Liver (tissue), 9 donors: Measurements from ENCODE around the gene MLEC. TPM values are rescaled to one million over a fixed set of nuclear protein-coding genes. Genes with fewer than 3 reads are reported as not detected.

ENCODE experiments used
- DNase-seq: peaks from one replicate; pipeline ENCODE4 v3.0.0-alpha.2; 2017; ENCODE audit warnings: low spot score
- H3K27ac ChIP-seq, 2 donors: one replicate each; pipeline ENCODE4 v1.7.0; 2013; ENCODE audit warnings: inconsistent platforms in 2 of 2, low read length in 2 of 2, control low read depth in 1 of 2, low read depth in 1 of 2, mild to moderate bottlenecking in 1 of 2
- H3K27me3 ChIP-seq, 4 donors: one replicate each; pipeline versions ENCODE4 v1.6.1 to v1.7.0; 2013; ENCODE audit warnings: low read length in 3 of 4, inconsistent platforms in 1 of 4, mild to moderate bottlenecking in 1 of 4, moderate library complexity in 1 of 4; ENCODE audit not compliant: control insufficient read depth in 4 of 4, insufficient read depth in 4 of 4
- H3K36me3 ChIP-seq, 4 donors: one replicate each; pipeline versions ENCODE4 v1.6.1 to v1.7.0; 2013; ENCODE audit warnings: low read length in 3 of 4, mild to moderate bottlenecking in 3 of 4, low read depth in 1 of 4, moderate library complexity in 1 of 4; ENCODE audit not compliant: control insufficient read depth in 4 of 4, insufficient read depth in 3 of 4
- H3K4me1 ChIP-seq, 4 donors: one replicate each; pipeline versions ENCODE4 v1.6.1 to v1.7.0; 2013; ENCODE audit warnings: low read length in 3 of 4, mild to moderate bottlenecking in 3 of 4, moderate library complexity in 1 of 4; ENCODE audit not compliant: control insufficient read depth in 4 of 4, insufficient read depth in 4 of 4
- H3K4me3 ChIP-seq, 3 donors: one replicate each; pipeline versions ENCODE4 v1.6.1 to v1.7.0; 2013; ENCODE audit warnings: low read length in 3 of 3, control low read depth in 1 of 3, low read depth in 1 of 3, mild to moderate bottlenecking in 1 of 3
- H3K9ac ChIP-seq, 2 donors: one replicate each; pipeline ENCODE4 v1.7.0; 2013; ENCODE audit warnings: low read length in 2 of 2, mild to moderate bottlenecking in 2 of 2, moderate library complexity in 2 of 2, control low read depth in 1 of 2, low read depth in 1 of 2
- H3K9me3 ChIP-seq, 4 donors: one replicate each; pipeline versions ENCODE4 v1.6.1 to v1.7.0; 2013; ENCODE audit warnings: low read length in 3 of 4; ENCODE audit not compliant: control insufficient read depth in 4 of 4
- FOXA1 ChIP-seq: IDR thresholded peaks from 2 replicates; pipeline ENCODE4 v1.6.1; 2016; ENCODE audit warnings: antibody characterized with exemption
- FOXA2 ChIP-seq: IDR thresholded peaks from 2 replicates; pipeline ENCODE4 v1.6.1; 2016; ENCODE audit warnings: antibody characterized with exemption
- GABPA ChIP-seq, 2 donors: IDR thresholded peaks in 1 of 2; conservative IDR thresholded peaks in 1 of 2; 2 replicates each; pipeline ENCODE4 v1.6.1; 2016; ENCODE audit warnings: antibody characterized with exemption in 2 of 2, mild to moderate bottlenecking in 1 of 2, moderate library complexity in 1 of 2
- HNF4A ChIP-seq, 2 donors: conservative IDR thresholded peaks; 2 replicates each; pipeline ENCODE4 v1.6.1; 2016; ENCODE audit warnings: antibody characterized with exemption in 2 of 2, mild to moderate bottlenecking in 2 of 2
- HNF4G ChIP-seq: IDR thresholded peaks from 2 replicates; pipeline ENCODE4 v1.6.1; 2016; ENCODE audit warnings: antibody characterized with exemption
- JUND ChIP-seq, 2 donors: IDR thresholded peaks; 2 replicates each; pipeline ENCODE4 v1.6.1; 2016; ENCODE audit warnings: antibody characterized with exemption in 2 of 2
- RAD21 ChIP-seq, 2 donors: IDR thresholded peaks; 2 replicates each; pipeline ENCODE4 v1.6.1; 2016; ENCODE audit warnings: antibody characterized with exemption in 2 of 2, mild to moderate bottlenecking in 2 of 2
- RXRA ChIP-seq, 2 donors: IDR thresholded peaks; 2 replicates each; pipeline ENCODE4 v1.6.1; 2017 to 2018; ENCODE audit warnings: antibody characterized with exemption in 2 of 2, mild to moderate bottlenecking in 1 of 2
- TAF1 ChIP-seq: conservative IDR thresholded peaks from 2 replicates; pipeline ENCODE4 v1.6.1; 2016; ENCODE audit warnings: antibody characterized with exemption, mild to moderate bottlenecking
- YY1 ChIP-seq: IDR thresholded peaks from 2 replicates; pipeline ENCODE4 v1.6.1; 2016; ENCODE audit warnings: antibody characterized with exemption, mild to moderate bottlenecking
- WGBS: extraction: QIAGEN DNeasy Blood & Tissue Kit; methylation state at CpG from one replicate; pipeline ENCODE4 v1.1.7; 2013; 5-methylcytosine and 5-hydroxymethylcytosine counted together
- polyA plus RNA-seq, 2 donors: library from polyadenylated mRNA; stranded (reverse) in 1 of 2; unstranded in 1 of 2; fragments of 200-250 nt in 1 of 2; fragments of >200 nt in 1 of 2; fragmentation: Nextera tagmentation in 1 of 2; extraction: Ambion mirVana in 1 of 2; gene quantifications; one replicate each; pipeline versions ENCODE4 v1.2.1 to v1.2.3, GENCODE V29; 2013 to 2015
- total RNA-seq, 2 donors: library from RNA; depleted of rRNA; stranded (reverse); fragments of >200 nt; gene quantifications; one replicate each; pipeline ENCODE4 v1.2.3, GENCODE V29; 2014
- TF ChIP-seq, protein P1 (sequence below): IDR thresholded peaks from 2 replicates; pipeline ENCODE4 v1.6.1; 2016; ENCODE audit warnings: antibody characterized with exemption
- TF ChIP-seq, protein P2 (sequence below): IDR thresholded peaks from 2 replicates; pipeline ENCODE4 v1.6.1; 2016; ENCODE audit warnings: antibody characterized with exemption
- TF ChIP-seq, protein P3 (sequence below): IDR thresholded peaks from 2 replicates; pipeline ENCODE4 v1.6.1; 2016; ENCODE audit warnings: antibody characterized with exemption
- TF ChIP-seq, protein P4 (sequence below): IDR thresholded peaks from 2 replicates; pipeline ENCODE4 v1.6.1; 2016; ENCODE audit warnings: antibody characterized with exemption, mild to moderate bottlenecking
- TF ChIP-seq, protein P5 (sequence below): fragments of 150-350 bp; IDR thresholded peaks from 2 replicates; pipeline ENCODE4 v1.5.1; 2017; ENCODE audit warnings: improper control_type of control experiment, low read depth, low read length; ENCODE audit not compliant: missing input control
- donor health status: healthy.
- donor health status: healthy.
- donor health status: healthy.
- donor health status: healthy.
- donor health status: healthy.

MLEC gene
- total and polyA plus RNA-seq, 4 donors, result 61.4 to 170 (median 115) TPM

DNA sequence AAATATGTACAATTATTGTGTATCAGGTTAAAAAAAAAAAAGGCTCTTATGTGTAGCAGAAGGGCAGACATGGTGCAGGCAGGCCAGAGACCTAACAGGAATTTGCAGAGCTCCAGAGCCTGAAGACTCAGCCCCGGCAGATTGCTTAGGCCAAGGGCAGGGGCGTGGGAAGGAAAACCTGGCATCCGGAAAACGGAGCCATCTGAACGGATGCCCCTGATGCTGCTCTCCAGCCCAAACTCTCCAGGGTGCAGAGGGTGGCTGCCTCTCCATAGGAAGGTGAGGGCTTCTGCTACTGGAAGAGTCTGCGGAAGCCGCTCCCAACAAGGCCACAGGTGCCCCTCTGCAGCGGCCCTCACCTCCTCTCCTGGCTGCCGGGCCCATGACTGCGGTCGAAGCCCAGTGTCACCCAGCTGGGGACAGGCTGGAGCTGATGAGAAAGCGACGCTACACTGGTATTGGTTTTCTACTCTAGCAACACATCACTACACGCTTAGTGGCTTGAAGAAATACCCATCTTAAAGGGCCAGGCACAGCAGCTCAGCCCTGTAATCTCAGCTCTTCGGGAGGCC, 58.1 kb downstream of the MLEC start:
- H3K4me3 ChIP-seq, result no peak overlapping the region
- no peak for DNase-seq

DNA sequence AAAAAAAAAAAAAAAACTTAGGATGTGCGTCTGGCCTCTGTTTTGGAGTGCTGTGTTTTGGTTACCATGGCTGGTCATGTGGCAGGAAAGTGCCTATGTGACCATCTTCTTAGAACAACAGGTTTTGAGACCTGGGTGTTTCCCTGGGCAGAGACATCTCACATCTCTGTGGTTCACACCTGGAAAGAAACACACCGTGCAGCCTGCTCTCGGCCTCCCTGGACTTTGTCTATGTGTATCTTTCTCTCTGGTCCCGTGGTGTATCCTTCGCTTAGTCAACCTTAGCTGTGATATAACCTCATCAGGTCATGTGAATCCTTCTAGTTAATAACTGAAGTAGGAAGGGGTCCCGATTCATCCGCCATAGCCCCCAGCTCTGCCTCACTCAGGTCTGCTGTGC, 61.3 kb downstream of the MLEC start:
- Histone ChIP-seq H3K9me3 (no peaks in the 10 kb centered on the region), H3K36me3 (no peaks in the 10 kb centered on the region), H3K27ac (no peak overlapping the region), H3K4me3 (no peak overlapping the region), H3K27me3 (no peaks in the 10 kb centered on the region), H3K9ac (no peak overlapping the region), H3K4me1 (peaks cover 0 to 2% (median 0%) of the 10 kb centered on the region in 4 donors)
- no peak for DNase-seq
- TF ChIP-seq, protein P1, sequence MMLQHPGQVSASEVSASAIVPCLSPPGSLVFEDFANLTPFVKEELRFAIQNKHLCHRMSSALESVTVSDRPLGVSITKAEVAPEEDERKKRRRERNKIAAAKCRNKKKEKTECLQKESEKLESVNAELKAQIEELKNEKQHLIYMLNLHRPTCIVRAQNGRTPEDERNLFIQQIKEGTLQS, result no peak
- TF ChIP-seq, protein P2, sequence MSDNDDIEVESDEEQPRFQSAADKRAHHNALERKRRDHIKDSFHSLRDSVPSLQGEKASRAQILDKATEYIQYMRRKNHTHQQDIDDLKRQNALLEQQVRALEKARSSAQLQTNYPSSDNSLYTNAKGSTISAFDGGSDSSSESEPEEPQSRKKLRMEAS, result no peak
- TF ChIP-seq HNF4A (conservative IDR thresholded peaks at IDR 0.05), result peak in 1 of 2 donors; percentile 4
- TF ChIP-seq, protein P3, sequence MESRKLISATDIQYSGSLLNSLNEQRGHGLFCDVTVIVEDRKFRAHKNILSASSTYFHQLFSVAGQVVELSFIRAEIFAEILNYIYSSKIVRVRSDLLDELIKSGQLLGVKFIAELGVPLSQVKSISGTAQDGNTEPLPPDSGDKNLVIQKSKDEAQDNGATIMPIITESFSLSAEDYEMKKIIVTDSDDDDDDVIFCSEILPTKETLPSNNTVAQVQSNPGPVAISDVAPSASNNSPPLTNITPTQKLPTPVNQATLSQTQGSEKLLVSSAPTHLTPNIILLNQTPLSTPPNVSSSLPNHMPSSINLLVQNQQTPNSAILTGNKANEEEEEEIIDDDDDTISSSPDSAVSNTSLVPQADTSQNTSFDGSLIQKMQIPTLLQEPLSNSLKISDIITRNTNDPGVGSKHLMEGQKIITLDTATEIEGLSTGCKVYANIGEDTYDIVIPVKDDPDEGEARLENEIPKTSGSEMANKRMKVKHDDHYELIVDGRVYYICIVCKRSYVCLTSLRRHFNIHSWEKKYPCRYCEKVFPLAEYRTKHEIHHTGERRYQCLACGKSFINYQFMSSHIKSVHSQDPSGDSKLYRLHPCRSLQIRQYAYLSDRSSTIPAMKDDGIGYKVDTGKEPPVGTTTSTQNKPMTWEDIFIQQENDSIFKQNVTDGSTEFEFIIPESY, result no peak
- WGBS, result 59% methylated on average over 7 of the region's 7 CpGs

More for the DNA sequence above, 58.1 kb downstream of the MLEC start:
- Histone ChIP-seq H3K36me3 (no peaks in the 10 kb centered on the region), H3K27me3 (no peaks in the 10 kb centered on the region), H3K27ac (no peak overlapping the region), H3K9me3 (no peaks in the 10 kb centered on the region), H3K4me1 (peaks cover 3 to 24% (median 20%) of the 10 kb centered on the region in 4 donors), H3K9ac (no peak overlapping the region)
- TF ChIP-seq, protein P2, result no peak
- TF ChIP-seq HNF4A (conservative IDR thresholded peaks at IDR 0.05) (no peak), YY1 (no peak), JUND (IDR thresholded peaks at IDR 0.05) (no peak), FOXA1 (no peak), TAF1 (no peak), RAD21 (IDR thresholded peaks at IDR 0.05) (no peak), GABPA (IDR thresholded peaks at IDR 0.05 in 1 of 2, conservative IDR thresholded peaks at IDR 0.05 in 1 of 2) (no peak), FOXA2 (no peak), HNF4G (no peak), RXRA (IDR thresholded peaks at IDR 0.05) (no peak)
- TF ChIP-seq, protein P3, result no peak
- TF ChIP-seq, protein P4, sequence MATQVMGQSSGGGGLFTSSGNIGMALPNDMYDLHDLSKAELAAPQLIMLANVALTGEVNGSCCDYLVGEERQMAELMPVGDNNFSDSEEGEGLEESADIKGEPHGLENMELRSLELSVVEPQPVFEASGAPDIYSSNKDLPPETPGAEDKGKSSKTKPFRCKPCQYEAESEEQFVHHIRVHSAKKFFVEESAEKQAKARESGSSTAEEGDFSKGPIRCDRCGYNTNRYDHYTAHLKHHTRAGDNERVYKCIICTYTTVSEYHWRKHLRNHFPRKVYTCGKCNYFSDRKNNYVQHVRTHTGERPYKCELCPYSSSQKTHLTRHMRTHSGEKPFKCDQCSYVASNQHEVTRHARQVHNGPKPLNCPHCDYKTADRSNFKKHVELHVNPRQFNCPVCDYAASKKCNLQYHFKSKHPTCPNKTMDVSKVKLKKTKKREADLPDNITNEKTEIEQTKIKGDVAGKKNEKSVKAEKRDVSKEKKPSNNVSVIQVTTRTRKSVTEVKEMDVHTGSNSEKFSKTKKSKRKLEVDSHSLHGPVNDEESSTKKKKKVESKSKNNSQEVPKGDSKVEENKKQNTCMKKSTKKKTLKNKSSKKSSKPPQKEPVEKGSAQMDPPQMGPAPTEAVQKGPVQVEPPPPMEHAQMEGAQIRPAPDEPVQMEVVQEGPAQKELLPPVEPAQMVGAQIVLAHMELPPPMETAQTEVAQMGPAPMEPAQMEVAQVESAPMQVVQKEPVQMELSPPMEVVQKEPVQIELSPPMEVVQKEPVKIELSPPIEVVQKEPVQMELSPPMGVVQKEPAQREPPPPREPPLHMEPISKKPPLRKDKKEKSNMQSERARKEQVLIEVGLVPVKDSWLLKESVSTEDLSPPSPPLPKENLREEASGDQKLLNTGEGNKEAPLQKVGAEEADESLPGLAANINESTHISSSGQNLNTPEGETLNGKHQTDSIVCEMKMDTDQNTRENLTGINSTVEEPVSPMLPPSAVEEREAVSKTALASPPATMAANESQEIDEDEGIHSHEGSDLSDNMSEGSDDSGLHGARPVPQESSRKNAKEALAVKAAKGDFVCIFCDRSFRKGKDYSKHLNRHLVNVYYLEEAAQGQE, result no peak
- TF ChIP-seq, protein P5, sequence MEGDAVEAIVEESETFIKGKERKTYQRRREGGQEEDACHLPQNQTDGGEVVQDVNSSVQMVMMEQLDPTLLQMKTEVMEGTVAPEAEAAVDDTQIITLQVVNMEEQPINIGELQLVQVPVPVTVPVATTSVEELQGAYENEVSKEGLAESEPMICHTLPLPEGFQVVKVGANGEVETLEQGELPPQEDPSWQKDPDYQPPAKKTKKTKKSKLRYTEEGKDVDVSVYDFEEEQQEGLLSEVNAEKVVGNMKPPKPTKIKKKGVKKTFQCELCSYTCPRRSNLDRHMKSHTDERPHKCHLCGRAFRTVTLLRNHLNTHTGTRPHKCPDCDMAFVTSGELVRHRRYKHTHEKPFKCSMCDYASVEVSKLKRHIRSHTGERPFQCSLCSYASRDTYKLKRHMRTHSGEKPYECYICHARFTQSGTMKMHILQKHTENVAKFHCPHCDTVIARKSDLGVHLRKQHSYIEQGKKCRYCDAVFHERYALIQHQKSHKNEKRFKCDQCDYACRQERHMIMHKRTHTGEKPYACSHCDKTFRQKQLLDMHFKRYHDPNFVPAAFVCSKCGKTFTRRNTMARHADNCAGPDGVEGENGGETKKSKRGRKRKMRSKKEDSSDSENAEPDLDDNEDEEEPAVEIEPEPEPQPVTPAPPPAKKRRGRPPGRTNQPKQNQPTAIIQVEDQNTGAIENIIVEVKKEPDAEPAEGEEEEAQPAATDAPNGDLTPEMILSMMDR, result no peak
- WGBS, result 96% methylated on average over 15 of the region's 15 CpGs
